GM19238 (cell line): Measurements from ENCODE around the gene NMNAT1.
A peak's percentile ranks its signal among the peaks of the same experiment; 100 is the strongest.
"Not testable (repeated sequence)": the region's sequence is repeated elsewhere in the genome, so short reads cannot be mapped to it uniquely, and the experiment has no call there.

Experiments used
- DNase-seq: peaks from one replicate; pipeline ENCODE4 v3.0.0; 2011; ENCODE audit warnings: low spot score; ENCODE audit not compliant: insufficient read length

NMNAT1 gene

DNA sequence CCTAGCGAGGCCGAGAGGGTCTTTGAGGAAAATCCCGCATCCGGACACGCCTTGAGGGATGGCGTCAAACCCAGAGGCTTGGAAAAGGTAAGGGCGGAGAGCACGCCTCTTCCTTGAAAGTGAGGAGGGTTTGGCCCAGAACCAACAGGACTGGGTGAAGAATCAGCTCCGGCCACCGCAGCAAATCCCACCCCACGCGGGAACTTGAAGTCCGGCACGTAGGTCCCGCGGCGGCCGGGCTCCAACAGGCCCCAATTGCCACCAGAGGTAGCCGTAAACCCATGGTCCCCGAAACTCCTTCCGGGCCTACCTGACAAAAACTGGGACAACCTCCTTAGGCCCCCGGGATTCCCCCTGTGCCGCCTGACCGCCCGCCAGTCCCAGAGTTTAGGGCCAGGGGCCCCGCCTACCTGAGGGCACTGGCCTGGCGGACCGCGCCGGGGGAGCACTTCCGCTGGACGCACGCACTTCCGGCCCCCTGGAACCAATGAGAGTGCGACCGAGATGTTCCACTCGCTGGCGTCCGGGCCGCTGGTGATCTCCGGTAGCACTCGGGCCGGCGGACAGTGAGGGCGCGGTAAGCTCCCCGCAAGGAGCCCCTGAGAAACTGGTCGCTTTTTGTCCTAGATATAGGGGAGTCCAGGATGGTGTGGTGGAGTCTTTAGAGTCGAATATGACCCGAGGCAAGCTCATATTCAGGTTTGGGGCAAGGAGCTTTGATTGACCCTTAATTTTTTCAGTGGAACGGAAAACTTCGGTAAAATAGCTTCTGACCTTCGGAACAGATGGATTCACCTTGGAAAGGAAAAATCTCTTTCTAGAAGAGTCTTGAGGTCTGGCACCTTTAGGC, at the start of gene NMNAT1, which contains the start of gene LZIC:
Gene NMNAT1, plus strand, starts transcription at position 537 of the 850 bp plus-strand sequence. CDS start 28,599 bp downstream, outside the sequence.
Gene LZIC, minus strand, starts transcription at position 453 of the 850 bp plus-strand sequence. CDS start 6,772 bp downstream, outside the sequence.
- peak; percentile 88 for DNase-seq

DNA sequence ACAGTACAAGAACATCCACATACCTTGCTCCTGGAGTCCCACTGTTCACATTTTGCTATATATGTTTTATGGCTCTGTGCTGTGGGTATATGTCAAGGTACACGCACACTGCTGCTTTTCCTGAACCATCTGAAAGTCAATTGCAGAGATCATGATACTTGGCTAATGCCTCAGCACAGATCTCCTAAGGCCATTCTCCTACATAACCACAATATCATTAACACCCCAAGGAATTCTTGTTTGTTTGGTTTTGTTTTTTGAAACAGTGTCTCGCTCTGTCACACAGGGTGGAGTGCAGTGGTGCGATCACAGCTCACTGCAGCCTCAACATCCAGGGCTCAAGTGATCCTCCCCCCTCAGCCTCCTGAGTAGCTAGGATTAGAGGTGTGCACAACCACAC, 49.2 kb upstream of the NMNAT1 start:
- no peak for DNase-seq

DNA sequence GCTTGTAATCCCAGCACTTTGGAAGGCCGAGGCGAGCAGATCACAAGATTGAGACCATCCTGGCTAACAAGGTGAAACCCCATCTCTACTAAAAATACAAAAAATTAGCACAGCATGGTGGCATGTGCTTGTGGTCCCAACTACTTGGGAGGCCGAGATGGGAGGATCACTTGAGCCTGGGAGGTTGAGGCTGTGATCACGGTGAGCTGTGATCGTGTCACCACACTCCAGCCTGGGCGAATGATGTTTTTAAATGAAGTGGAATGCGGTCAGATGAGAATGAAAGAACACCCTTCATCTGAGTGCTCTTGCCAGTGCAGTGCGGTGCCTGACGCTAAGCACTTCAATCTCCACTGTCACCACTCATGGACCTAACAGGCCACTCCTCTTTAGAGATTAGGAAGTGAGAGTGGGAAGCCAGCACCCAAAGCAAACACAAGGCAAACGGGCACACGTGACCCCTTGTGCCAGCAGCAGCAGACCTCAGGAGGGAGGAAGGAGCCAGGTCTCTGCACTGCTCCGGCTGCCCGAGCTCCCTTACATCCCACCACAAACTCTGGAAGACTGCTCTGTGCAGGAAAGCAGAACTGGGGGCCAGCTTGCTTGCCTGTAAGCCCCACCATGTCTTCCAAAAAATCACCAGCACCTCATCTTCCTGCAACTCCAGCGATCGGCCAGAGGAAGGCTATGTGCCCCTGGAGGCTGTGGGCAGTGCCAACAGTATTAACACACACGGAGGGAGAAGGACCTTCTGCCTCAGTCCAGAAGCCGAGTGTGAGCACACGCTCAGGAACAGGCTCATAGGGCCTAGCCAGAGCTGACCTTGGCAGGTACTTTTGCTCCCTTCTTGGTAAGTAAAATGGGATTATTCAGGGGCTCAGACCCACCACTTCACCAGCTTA, 42.9 kb upstream of the NMNAT1 start:
- no peak for DNase-seq

DNA sequence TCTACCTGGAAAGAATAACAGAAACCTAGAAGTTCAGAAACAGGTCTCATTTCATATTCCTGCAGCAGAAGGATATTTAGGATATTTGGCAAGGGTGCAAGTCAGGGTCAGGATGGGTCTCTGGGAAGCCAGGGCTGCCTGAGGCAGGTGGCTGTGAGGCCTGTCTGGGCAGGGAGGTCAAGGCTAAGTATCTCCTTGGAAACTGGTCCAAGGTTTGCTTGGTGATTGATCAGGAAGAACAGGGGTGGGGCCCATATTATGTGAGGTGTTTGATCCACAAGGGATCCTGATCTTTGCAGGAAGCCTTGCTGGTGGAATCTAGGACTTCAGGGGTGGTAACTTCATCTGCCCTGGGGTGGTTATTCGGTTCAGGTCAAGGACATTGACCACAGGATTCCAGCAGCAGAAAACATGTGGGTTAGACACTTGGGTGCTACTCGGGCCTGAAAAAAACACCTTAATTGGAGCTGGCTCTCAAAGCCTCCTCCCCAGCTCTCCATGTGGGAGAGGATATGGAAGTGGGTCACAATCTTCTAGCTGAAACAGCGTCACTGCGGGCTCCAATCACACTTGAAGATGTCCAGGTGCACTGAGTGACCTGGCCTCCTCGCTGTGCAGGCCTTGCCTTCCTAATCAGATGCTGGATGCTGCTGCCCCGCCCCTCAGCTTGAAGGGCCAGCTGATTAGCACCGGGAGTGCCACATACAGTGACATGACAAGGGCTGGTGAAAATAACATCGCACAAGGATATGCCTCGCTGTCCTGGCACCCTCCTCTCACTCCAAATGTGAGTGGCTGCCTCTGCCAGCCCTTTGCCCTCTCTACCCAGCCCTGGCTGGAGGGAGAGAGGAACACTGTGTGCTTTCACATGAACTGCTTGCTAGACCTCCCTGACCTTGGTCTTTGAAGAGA, 41.9 kb upstream of the NMNAT1 start:
- DNase-seq = no peak

DNA sequence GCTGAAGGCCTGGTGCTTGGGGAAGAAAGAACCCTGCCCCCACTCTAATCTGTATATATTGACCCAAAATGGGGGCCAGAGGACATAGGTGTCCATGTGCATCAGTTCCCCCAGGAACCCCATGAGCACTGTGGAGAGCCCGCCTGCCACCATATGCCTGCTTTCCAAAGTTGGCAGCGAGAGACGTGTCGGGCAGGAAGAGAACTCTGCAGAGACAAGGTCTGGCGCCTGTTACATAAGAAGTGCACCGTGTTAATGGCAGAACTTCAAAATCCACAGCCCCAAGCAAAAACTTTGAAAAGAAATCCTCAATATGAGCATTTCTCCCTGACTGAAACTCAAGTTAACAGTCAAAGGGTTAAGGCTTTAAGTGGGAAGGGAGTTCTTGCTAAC, 41.2 kb upstream of the NMNAT1 start:
- no peak for DNase-seq

DNA sequence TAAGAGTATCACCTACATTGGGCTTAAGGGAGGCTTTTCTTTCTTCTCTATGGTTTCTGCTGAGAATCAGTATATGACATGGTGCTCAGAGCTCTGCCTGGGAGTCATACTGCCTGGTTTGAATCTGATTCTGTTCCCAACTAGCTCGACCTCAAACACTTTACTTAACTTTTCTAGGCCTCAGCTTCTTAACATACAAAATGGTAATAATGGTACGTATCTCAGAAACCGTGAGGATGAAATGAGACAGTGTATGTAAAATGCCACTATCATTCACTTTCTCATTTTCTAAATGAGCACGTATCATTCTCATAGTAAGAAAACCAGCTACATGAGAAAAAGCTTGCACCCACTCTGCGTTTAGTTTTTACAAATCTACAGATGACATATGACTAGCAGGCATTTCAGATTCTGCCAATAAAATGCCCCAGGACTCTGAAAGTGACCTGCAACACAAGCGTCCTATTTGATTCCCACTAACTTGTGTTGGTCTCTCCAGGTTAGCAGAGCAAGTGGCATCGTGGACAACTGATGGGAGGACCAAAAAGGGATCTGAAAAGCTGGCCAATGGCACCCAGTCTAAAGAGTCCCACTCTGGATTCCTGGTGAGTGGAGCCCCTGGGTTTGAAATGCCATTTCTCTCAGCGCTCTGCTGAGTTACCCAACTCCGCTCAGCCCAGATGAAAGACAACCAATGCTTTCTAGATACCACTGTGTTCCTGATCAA, 39.3 kb upstream of the NMNAT1 start:
- DNase-seq = no peak

DNA sequence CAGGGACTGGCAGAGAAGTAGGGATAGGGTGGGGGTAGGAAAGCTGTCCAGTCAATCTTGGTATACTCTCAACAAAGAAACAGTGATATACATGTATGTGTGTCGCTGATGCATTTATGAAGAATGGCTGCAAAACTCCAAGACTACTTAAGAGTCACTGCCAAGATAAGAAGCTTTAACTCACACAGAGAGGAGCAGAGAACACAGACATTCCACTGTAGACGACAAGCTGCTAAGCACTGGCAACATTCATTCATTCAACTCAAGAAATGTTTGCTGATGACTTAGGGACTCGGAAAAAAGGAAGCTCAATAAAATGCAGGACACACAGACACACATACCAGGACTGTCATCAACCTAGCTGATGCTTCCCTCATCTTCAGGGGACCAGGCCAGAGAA, 38.7 kb upstream of the NMNAT1 start:
- DNase-seq = no peak

DNA sequence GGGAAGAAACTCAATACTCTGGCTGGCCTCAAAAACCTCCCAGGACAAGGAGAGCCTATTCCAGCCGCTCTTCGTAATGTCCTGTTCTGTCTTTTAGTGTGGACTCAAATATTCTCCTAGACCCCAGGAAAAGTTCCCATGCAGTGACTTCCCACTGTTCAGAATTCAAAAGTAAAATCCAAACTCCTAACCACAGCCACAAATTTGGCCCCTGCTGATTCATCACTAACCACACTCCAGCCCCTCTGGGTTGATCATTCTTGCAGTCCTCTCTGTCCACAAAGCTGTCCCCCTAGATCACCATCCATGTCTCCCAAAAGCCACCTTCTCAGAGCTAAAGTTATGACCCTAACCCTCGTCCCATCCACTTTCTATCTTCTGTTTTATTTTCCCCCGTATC, 38.3 kb upstream of the NMNAT1 start:
- DNase-seq = no peak

DNA sequence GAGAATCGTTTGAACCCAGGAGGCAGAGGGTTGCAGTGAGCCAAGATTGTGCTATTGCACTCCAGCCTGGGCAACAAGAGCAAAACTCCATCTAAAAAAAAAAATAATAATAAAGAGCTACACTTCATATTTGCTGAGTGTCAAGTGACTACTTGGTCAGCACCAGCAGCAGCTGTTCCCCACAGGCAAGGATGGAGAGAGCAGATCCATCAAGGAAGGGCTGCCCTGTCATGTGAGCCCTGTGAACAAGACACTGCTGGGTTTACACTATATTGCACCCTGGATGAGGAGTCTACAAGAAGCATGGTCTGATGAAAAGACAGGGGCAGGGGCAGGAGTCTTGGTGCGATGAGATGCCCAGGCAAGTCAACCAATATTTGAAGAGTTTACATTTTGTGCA, 36.8 kb upstream of the NMNAT1 start:
- DNase-seq = no peak

DNA sequence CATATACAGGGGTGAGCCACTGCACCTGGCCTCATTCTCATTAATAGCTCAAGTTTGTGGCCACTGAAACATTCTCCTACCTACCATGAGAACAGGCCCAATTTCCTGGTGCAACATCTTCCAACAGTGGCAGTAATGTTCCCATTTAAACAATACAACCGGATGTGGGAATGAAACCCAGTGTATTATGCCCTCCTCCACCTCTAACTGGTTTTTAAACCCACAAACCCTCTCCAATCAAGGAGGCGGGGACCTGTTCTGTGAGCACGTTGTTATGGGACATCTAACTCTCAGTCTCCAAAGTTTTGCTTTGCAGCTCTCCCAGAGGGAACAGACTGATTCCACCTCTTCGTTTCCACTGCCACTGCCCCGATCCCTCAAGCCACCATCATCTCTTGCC, 35.8 kb upstream of the NMNAT1 start:
- DNase-seq = no peak

DNA sequence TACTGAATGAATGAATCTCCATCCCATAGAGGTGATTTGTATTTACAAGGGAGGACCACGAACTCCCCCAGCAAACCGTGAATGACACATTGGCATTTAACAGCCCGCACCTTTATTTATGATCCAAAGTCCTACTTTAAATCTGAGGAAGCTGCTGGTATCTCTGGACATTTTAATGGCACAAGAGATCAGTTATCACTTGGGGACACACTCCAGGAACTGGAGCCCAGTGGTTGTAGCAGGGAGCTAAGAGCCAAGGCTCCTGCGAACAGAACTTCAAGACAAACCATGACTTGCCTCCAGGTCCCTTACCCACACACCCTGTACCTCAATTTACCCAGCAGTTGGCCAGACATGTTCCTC, 34.4 kb upstream of the NMNAT1 start:
- DNase-seq = no peak

DNA sequence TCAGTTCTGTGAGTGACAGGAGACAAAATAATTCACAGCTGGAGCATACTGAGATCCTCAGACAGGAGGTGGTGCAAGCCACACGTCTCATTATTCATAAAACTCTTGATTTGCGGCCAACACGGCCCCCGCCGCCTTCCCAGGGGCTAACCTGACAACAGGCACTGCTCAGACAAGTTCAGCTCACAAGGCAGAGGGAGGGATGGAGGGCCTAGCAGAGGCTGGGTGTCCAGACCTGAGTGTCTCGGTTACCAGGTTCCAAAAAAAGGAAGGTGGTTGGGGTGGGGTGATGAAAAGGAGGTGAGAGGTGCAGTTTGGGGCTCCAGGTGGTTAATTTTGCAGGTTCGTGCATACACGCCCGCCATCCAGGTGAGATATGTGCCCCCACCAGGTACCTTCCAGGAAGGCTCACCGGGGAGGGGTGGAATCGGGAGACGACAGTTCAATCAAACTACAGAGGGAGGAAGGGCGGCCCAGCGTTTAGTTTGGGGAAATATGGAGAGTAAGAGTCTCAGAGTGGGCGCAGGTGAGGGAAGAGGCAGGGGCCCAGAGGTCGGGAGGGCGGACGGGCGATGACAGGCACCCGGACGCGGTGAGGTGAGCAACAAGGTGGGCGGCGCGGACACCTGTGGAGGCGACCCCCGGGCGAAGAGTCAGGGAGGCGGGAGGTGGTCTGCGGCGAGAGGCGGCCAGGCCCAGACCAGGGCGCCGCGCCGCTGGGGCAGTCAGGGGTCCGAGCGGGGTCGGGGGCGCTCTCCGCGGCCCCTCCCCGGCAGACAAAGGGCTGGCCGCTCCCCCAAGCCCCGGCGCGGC, 33.8 kb upstream of the NMNAT1 start:
- no peak for DNase-seq

DNA sequence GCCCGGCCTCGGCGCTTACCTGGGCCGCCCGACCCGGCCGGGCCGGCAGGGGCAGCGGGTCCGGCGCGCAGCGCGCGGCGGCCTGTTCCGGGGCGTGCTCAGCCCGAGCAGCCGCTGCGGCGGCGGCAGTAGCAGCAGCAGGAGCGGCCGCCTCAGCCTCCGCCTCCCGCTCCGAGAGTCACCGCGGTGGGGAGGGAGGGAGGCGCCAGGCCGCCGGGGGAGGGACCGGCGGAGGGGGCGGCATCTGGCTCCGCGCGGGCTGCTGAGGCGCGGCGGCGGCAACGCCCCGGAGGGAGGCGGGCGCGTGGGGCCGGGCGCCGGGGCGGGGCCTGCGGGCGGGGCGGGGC, 33.2 kb upstream of the NMNAT1 start, which contains the start of gene CTNNBIP1:
Gene CTNNBIP1, minus strand, starts transcription at position 194 of the 347 bp plus-strand sequence. CDS start 38,205 bp downstream, outside the sequence.
- DNase-seq = peak; percentile 92

DNA sequence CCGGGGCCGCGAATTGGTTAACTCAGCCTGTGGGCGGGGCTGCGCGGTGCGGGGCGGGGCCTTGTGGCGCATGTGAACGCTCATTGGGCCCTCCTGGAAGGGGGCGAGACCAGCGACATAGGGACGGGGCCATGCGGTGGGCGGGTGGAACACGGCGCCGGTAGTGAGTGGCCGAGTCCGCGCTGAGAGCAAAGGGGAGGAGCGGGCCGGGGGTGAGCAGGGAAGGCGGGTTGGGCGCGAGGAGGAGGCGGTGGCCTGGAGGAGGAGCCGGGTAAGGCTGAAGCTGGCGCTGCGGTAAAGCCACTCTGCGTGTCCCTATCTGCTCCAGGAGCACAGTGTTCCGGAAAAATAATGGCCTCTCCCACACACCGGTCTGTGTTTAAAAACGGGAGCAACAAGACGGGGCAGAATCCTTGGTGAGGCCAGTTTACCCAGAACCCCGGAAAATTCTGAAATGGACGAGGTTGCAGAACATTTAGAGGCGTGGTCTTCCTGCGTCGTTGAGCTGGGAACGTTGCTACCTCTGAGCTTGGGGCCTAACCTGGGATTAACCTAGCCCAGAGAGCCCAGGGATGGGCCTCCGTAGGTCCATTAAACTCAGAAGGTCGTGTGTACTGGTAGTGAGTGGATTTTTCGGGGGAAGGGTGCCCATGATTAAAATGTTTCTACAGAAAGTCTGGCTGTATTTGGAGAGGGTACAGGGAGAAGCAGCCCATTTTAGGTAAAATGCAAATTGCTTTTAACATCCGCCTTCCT, 32.7 kb upstream of the NMNAT1 start:
- peak; percentile 98 for DNase-seq

DNA sequence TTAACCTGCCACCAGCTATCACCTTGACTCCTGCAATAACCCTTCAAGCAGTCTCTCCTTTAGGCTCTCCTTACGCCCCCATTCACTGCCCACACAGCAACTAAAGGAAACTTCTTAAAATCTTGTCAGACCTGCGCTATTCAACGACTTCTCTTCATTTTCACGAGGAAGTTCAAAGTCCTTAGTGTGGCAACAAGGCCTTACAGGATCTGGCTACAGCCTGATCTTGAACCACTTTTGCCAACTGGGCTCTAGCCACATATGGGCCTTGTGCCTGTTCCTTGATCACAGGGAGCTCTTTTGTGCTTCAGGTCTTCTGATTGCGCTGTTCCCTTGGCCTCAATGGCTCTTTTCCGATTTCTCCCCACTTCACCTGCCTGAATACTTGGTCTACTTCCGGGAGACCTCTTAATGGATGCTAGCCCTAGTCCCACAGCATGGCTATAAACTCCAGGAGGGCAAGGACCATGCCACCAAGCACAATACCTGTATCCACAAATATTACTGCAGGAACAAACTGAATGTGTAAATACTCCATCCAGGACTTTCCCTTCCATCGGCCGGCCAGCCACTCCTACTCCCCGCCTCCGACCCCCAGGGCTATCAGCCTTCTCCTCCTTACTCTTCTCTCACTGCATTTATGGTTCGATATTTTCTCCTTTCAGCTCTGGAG, 30.9 kb upstream of the NMNAT1 start:
- no peak for DNase-seq

DNA sequence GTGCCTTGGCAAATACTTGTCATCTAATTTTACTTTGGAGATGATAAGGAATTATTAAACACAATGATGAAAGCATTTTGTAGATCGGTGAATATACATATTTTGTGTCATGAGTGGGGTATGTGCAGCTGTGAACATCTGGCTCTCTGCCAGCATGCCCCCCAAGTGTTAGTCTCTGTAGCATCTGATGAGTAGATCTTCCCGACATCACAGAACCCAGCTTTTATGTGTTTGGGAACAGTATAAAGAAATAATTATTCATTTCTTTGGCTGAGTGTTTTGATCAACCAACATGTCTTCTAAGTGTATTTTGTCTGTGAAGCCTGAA, 28.7 kb upstream of the NMNAT1 start:
- DNase-seq = no peak

DNA sequence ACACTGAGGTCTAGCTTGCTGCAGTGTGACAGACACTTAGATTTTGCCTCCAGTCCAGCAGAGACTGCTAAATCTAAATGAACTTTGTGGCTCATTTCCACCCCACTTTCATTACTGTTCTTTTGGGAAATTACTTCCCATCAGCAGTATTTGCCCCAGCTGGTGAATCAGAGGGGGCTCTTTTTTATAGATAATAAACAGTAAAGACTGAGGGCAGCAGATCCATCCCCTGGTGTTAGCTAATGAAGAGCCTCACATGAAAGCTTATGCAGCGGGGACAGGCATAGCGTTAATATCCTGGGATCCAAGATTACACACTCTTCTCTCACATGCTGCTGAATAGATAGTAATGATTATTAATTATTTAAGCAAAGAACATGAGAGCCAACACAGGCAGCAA, 26.8 kb upstream of the NMNAT1 start:
- DNase-seq = no peak

DNA sequence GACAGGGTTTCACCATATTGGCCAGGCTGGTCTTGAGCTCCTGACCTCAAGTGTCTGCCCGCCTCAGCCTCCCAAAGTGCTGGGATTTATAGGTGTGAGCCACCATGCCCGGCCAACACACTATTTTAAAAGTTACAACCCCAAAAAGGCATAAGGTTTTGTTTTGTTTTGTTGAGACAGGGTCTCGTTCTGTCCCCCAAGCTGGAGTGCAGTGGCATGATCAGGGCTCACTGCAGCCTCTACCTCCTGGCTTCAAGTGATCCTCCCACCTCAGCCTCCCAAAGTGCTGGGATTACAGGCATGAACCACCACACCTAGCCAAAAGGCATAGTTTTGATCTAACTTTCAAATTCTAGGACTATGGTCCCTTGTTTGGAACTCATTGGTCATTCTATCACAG, 25.8 kb upstream of the NMNAT1 start:
- not testable (repeated sequence) for DNase-seq

DNA sequence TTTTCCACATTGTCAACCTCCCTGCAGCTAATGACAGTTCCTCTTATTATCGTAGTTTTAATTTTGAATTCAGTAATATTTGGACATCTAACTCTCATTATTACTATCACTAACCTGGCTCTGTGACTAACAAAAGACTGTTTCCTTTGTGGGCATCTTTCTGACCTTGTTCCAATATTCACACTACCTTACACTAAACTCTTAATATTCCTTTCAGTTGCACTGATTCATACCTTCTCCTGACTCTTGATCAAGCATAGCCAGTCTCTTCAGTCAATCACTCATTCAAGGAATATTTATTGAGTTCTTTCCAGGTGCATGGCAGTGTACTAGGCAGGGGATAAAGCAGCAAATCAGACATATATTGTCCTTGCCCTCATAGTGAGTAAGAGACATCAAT, 25.4 kb upstream of the NMNAT1 start:
- DNase-seq = no peak
